DOHH2 (cell line): ENCODE measurements around the gene HK1.

Experiments used
- H3F3A ChIP-seq: fragments of 200-600 bp; sonication (generic), shearing (Covaris generic); 2 replicates; pipeline ENCODE4 v1.6.0; 2016; ENCODE audit warnings: antibody characterized with exemption, mild to moderate bottlenecking; ENCODE audit not compliant: control insufficient read depth, insufficient read depth
- H3K27ac ChIP-seq: fragments of 200-600 bp; sonication (generic); 2 replicates; pipeline ENCODE4 v1.5.1; 2014; ENCODE audit warnings: low read depth, mild to moderate bottlenecking, low read length, moderate library complexity
- H3K27me3 ChIP-seq: fragments of 200-600 bp; sonication (generic); 2 replicates; pipeline ENCODE4 v1.6.1; 2014; ENCODE audit warnings: mild to moderate bottlenecking, low read length, mixed read lengths; ENCODE audit not compliant: control insufficient read depth
- H3K36me3 ChIP-seq: fragments of 200-600 bp; sonication (generic); 2 replicates; pipeline ENCODE4 v1.6.1; 2014; ENCODE audit warnings: mild to moderate bottlenecking, low read length, moderate library complexity, mixed read lengths; ENCODE audit not compliant: control insufficient read depth
- H3K4me1 ChIP-seq: fragments of 200-600 bp; sonication (generic); 2 replicates; pipeline ENCODE4 v1.6.1; 2014; ENCODE audit warnings: mild to moderate bottlenecking, low read length, mixed read lengths; ENCODE audit not compliant: control insufficient read depth
- H3K4me2 ChIP-seq: fragments of 200-600 bp; sonication (generic); 2 replicates; pipeline ENCODE4 v1.6.0; 2014; ENCODE audit warnings: mild to moderate bottlenecking, low read length, moderate library complexity
- H3K4me3 ChIP-seq: fragments of 200-600 bp; sonication (generic); 2 replicates; pipeline ENCODE4 v1.5.1; 2014; ENCODE audit warnings: mild to moderate bottlenecking, low read length, mixed read lengths
- H3K79me2 ChIP-seq: fragments of 200-600 bp; sonication (generic); 2 replicates; pipeline ENCODE4 v1.6.1; 2014; ENCODE audit warnings: mild to moderate bottlenecking, low read length, mixed read lengths; ENCODE audit not compliant: control insufficient read depth
- H3K9me2 ChIP-seq: fragments of 200-600 bp; sonication (generic); replicated peaks from 2 replicates; pipeline ENCODE4 v1.6.1; 2014; ENCODE audit warnings: mild to moderate bottlenecking, low read length, mixed read lengths; ENCODE audit not compliant: control insufficient read depth
- H3K9me3 ChIP-seq: fragments of 200-600 bp; sonication (generic); 2 replicates; pipeline ENCODE4 v1.6.1; 2014; ENCODE audit warnings: antibody characterized with exemption, low read length, mixed read lengths; ENCODE audit not compliant: control insufficient read depth, insufficient read depth
- H4K20me1 ChIP-seq: fragments of 200-600 bp; sonication (generic); 2 replicates; pipeline ENCODE4 v1.6.0; 2014; ENCODE audit warnings: low read depth, mild to moderate bottlenecking, antibody characterized with exemption, low read length, moderate library complexity; ENCODE audit not compliant: control insufficient read depth, insufficient read depth
- CTCF ChIP-seq: fragments of 200-600 bp; sonication (generic); IDR thresholded peaks from one replicate; pipeline ENCODE4 v1.5.1; 2014; ENCODE audit warnings: antibody characterized with exemption, mild to moderate bottlenecking, low read depth, low read length; ENCODE audit not compliant: poor library complexity, severe bottlenecking
- EZH2phosphoT487 ChIP-seq: fragments of 200-600 bp; sonication (generic); IDR thresholded peaks from 2 replicates; pipeline ENCODE4 v1.6.1; 2017; ENCODE audit warnings: borderline replicate concordance, mild to moderate bottlenecking, antibody characterized with exemption, low read length, moderate library complexity, mixed read lengths

Gene HK1

GRCh38 chr10:69232252-69232651 is 46.0 kb upstream of the HK1 start:
- Histone ChIP-seq H3K4me1 (peaks cover 5% of the 10 kb centered on the region; the same call in 1 of the 2 replicates), H4K20me1 (no peaks in the 10 kb centered on the region), H3K36me3 (no peaks in the 10 kb centered on the region), H3K4me2 (no peak overlapping the region), H3K27ac (no peak overlapping the region), H3K9me3 (no peaks in the 10 kb centered on the region), H3K9me2 (no peaks in the 10 kb centered on the region), H3K79me2 (no peaks in the 10 kb centered on the region), H3K27me3 (no peaks in the 10 kb centered on the region), H3K4me3 (no peak overlapping the region), H3F3A (no peaks in the 10 kb centered on the region)
- TF ChIP-seq CTCF (no peak), EZH2phosphoT487 (no peak)

GRCh38 chr10:69232736-69233480 is 45.4 kb upstream of the HK1 start:
- H3K27ac ChIP-seq = no peak overlapping the region
- H3K9me2 ChIP-seq = no peaks in the 10 kb centered on the region
- no peaks in the 10 kb centered on the region for H3K36me3 ChIP-seq
- H3K4me1 ChIP-seq = peaks cover 5% of the 10 kb centered on the region; the same call in 1 of the 2 replicates
- no peaks in the 10 kb centered on the region for H3K79me2 ChIP-seq
- H3K4me3 ChIP-seq = no peak overlapping the region
- no peaks in the 10 kb centered on the region for H3F3A ChIP-seq
- H3K4me2 ChIP-seq = no peak overlapping the region
- H4K20me1 ChIP-seq = no peaks in the 10 kb centered on the region
- TF ChIP-seq EZH2phosphoT487 (no peak), CTCF (no peak)
- H3K9me3 ChIP-seq = no peaks in the 10 kb centered on the region
- H3K27me3 ChIP-seq = no peaks in the 10 kb centered on the region

- no peaks in the 10 kb centered on the region for H4K20me1 ChIP-seq
- H3F3A ChIP-seq = no peaks in the 10 kb centered on the region
- no peaks in the 10 kb centered on the region for H3K9me2 ChIP-seq
- no peaks in the 10 kb centered on the region for H3K79me2 ChIP-seq
- no peak for TF ChIP-seq EZH2phosphoT487
- no peak for TF ChIP-seq CTCF
- H3K4me1 ChIP-seq = no peaks in the 10 kb centered on the region
- no peaks in the 10 kb centered on the region for H3K36me3 ChIP-seq
- no peak overlapping the region for H3K27ac ChIP-seq
- H3K4me2 ChIP-seq = no peak overlapping the region
- no peak overlapping the region for H3K4me3 ChIP-seq
- no peaks in the 10 kb centered on the region for H3K9me3 ChIP-seq
- H3K27me3 ChIP-seq = no peaks in the 10 kb centered on the region
Measured at GRCh38 chr10:69234447-69234846, 43.8 kb upstream of the HK1 start.
